Measurements from ENCODE around the gene SERPINA3.

The SERPINA3 gene

GRCh38 chr14:94646481-94646880, 34.3 kb downstream of the SERPINA3 start:
- no peak for TF ChIP-seq CTCF (IDR thresholded peaks at IDR 0.05; ENCODE audit: insufficient read depth, low read depth, low read length, missing control alignments)
- no peak for DNase-seq (ENCODE audit: low read depth)
- H3K4me3 ChIP-seq (ENCODE audit: low read length), result no peak overlapping the region

GRCh38 chr14:94648801-94649200, 36.6 kb downstream of the SERPINA3 start:
- TF ChIP-seq CTCF (IDR thresholded peaks at IDR 0.05; ENCODE audit: insufficient read depth, low read depth, low read length, missing control alignments), result no peak
- no peak for DNase-seq (ENCODE audit: low read depth)
- H3K4me3 ChIP-seq (ENCODE audit: low read length), result no peak overlapping the region

- no peak overlapping the region for H3K4me3 ChIP-seq (ENCODE audit: low read length)
- TF ChIP-seq CTCF (IDR thresholded peaks at IDR 0.05; ENCODE audit: insufficient read depth, low read depth, low read length, missing control alignments), result no peak
- no peak for DNase-seq (ENCODE audit: low read depth)
These were observed 37.6 kb downstream of the SERPINA3 start for GRCh38 chr14:94649543-94650443.

GRCh38 chr14:94650444-94650775, 38.2 kb downstream of the SERPINA3 start:
- H3K4me3 ChIP-seq (ENCODE audit: low read length), result no peak overlapping the region
- no peak for TF ChIP-seq CTCF (IDR thresholded peaks at IDR 0.05; ENCODE audit: insufficient read depth, low read depth, low read length, missing control alignments)
- DNase-seq (ENCODE audit: low read depth), result no peak

GRCh38 chr14:94650806-94651805, 38.9 kb downstream of the SERPINA3 start:
- no peak for TF ChIP-seq CTCF (IDR thresholded peaks at IDR 0.05; ENCODE audit: insufficient read depth, low read depth, low read length, missing control alignments)
- DNase-seq (ENCODE audit: low read depth), result no peak
- H3K4me3 ChIP-seq (ENCODE audit: low read length), result no peak overlapping the region

GRCh38 chr14:94653321-94653720, 41.1 kb downstream of the SERPINA3 start:
- no peak overlapping the region for H3K4me3 ChIP-seq (ENCODE audit: low read length)
- no peak for DNase-seq (ENCODE audit: low read depth)
- TF ChIP-seq CTCF (IDR thresholded peaks at IDR 0.05; ENCODE audit: insufficient read depth, low read depth, low read length, missing control alignments), result no peak
